ENCODE results near the gene FOXP4. TPM values are rescaled to one million over a fixed set of nuclear protein-coding genes. Genes with fewer than 3 reads are reported as not detected.

The FOXP4 gene
- total and polyA plus RNA-seq, 2 experiments from 2014 or later = 1.1 to 3.9 TPM

GRCh38 chr6:41633056-41633634, 87.0 kb downstream of the FOXP4 start:
- Histone ChIP-seq H3K79me2 (ENCODE audit: insufficient read depth) (no peaks in the 10 kb centered on the region), H3K9me2 (ENCODE audit: insufficient read depth) (no peaks in the 10 kb centered on the region), H3K9me3 (ENCODE audit: low read depth) (no peaks in the 10 kb centered on the region), H3K4me3 (no peak overlapping the region), H3K27ac (no peak overlapping the region), H3F3A (ENCODE audit: insufficient read depth) (no peaks in the 10 kb centered on the region), H4K20me1 (ENCODE audit: insufficient read depth) (no peaks in the 10 kb centered on the region), H3K4me2 (ENCODE audit: unreplicated experiment) (no peak overlapping the region), H3K4me1 (ENCODE audit: insufficient read depth) (peaks cover 5% of the 10 kb centered on the region; the same call in 1 of the 2 replicates), H3K27me3 (replicated peaks; ENCODE audit: insufficient read depth) (peaks cover 44% of the 10 kb centered on the region), H3K36me3 (ENCODE audit: low read depth) (no peaks in the 10 kb centered on the region), H2AFZ (no peak overlapping the region), H3K9ac (no peak overlapping the region)
- WGBS, 2 experiments (ENCODE audit: low coverage in 1 of 2, low lambda C conversion rate in 2 of 2, missing lambda C conversion rate in 2 of 2) = 11 to 15% methylated on average over 2 of the region's 2 CpGs
- no peak for DNase-seq
- in situ Hi-C loops (cut with MboI) = no loop called here
- TF ChIP-seq EZH2 (IDR thresholded peaks at IDR 0.05; ENCODE audit: insufficient read depth, poor library complexity, severe bottlenecking) (no peak), EZH2phosphoT487 (IDR thresholded peaks at IDR 0.05; ENCODE audit: insufficient read depth, low read depth) (no peak)

- no peaks in the 10 kb centered on the region for H3K79me2 ChIP-seq (ENCODE audit: insufficient read depth)
- H3K9ac ChIP-seq = no peak overlapping the region
- no peaks in the 10 kb centered on the region for H3F3A ChIP-seq (ENCODE audit: insufficient read depth)
- H3K4me3 ChIP-seq = no peak overlapping the region
- no peak for TF ChIP-seq EZH2phosphoT487 (IDR thresholded peaks at IDR 0.05; ENCODE audit: insufficient read depth, low read depth)
- TF ChIP-seq EZH2 (IDR thresholded peaks at IDR 0.05; ENCODE audit: insufficient read depth, poor library complexity, severe bottlenecking) = no peak
- in situ Hi-C loops (cut with MboI) = no loop called here
- no peaks in the 10 kb centered on the region for H3K9me2 ChIP-seq (ENCODE audit: insufficient read depth)
- H3K27ac ChIP-seq = no peak overlapping the region
- 44 to 59% methylated on average over 4 of the region's 4 CpGs for WGBS, 2 experiments (ENCODE audit: low coverage in 1 of 2, low lambda C conversion rate in 2 of 2, missing lambda C conversion rate in 2 of 2)
- no peak for DNase-seq
- no peaks in the 10 kb centered on the region for H3K9me3 ChIP-seq (ENCODE audit: low read depth)
- no peak overlapping the region for H2AFZ ChIP-seq
- H4K20me1 ChIP-seq (ENCODE audit: insufficient read depth) = no peaks in the 10 kb centered on the region
- H3K27me3 ChIP-seq (replicated peaks; ENCODE audit: insufficient read depth) = peaks cover 52% of the 10 kb centered on the region
- H3K36me3 ChIP-seq (ENCODE audit: low read depth) = no peaks in the 10 kb centered on the region
- H3K4me2 ChIP-seq (ENCODE audit: unreplicated experiment) = no peak overlapping the region
- peaks cover 5% of the 10 kb centered on the region; the same call in 1 of the 2 replicates for H3K4me1 ChIP-seq (ENCODE audit: insufficient read depth)
These were observed 88.5 kb downstream of the FOXP4 start for GRCh38 chr6:41634657-41635056.

- Histone ChIP-seq H3K27ac (no peak overlapping the region), H2AFZ (no peak overlapping the region), H3K9me3 (ENCODE audit: low read depth) (no peaks in the 10 kb centered on the region), H3K4me2 (ENCODE audit: unreplicated experiment) (no peak overlapping the region), H4K20me1 (ENCODE audit: insufficient read depth) (no peaks in the 10 kb centered on the region), H3K79me2 (ENCODE audit: insufficient read depth) (no peaks in the 10 kb centered on the region), H3F3A (ENCODE audit: insufficient read depth) (no peaks in the 10 kb centered on the region), H3K9me2 (ENCODE audit: insufficient read depth) (no peaks in the 10 kb centered on the region), H3K4me1 (ENCODE audit: insufficient read depth) (peaks cover 5% of the 10 kb centered on the region; the same call in 1 of the 2 replicates), H3K9ac (no peak overlapping the region), H3K27me3 (replicated peaks; ENCODE audit: insufficient read depth) (peaks cover 59% of the 10 kb centered on the region), H3K36me3 (ENCODE audit: low read depth) (no peaks in the 10 kb centered on the region), H3K4me3 (no peak overlapping the region)
- no peak for TF ChIP-seq EZH2phosphoT487 (IDR thresholded peaks at IDR 0.05; ENCODE audit: insufficient read depth, low read depth)
- TF ChIP-seq EZH2 (IDR thresholded peaks at IDR 0.05; ENCODE audit: insufficient read depth, poor library complexity, severe bottlenecking) = no peak
- 80 to 89% methylated on average over 6 of the region's 6 CpGs for WGBS, 2 experiments (ENCODE audit: low coverage in 1 of 2, low lambda C conversion rate in 2 of 2, missing lambda C conversion rate in 2 of 2)
- in situ Hi-C loops (cut with MboI) = no loop called here
- DNase-seq = no peak
These were observed 89.2 kb downstream of the FOXP4 start for GRCh38 chr6:41635365-41635764.

- H3K27me3 ChIP-seq (replicated peaks; ENCODE audit: insufficient read depth) = peaks cover 69% of the 10 kb centered on the region
These were observed 90.6 kb downstream of the FOXP4 start for GRCh38 chr6:41636833-41637193.

More at GRCh38 chr6:41636833-41637193, 90.6 kb downstream of the FOXP4 start:
- TF ChIP-seq EZH2phosphoT487 (IDR thresholded peaks at IDR 0.05; ENCODE audit: insufficient read depth, low read depth) (no peak), EZH2 (IDR thresholded peaks at IDR 0.05; ENCODE audit: insufficient read depth, poor library complexity, severe bottlenecking) (no peak)
- in situ Hi-C loops (cut with MboI) = no loop called here
- H3K9me3 ChIP-seq (ENCODE audit: low read depth) = no peaks in the 10 kb centered on the region
- H2AFZ ChIP-seq = no peak overlapping the region
- peaks cover 5% of the 10 kb centered on the region; the same call in 1 of the 2 replicates for H3K4me1 ChIP-seq (ENCODE audit: insufficient read depth)
- H3K4me3 ChIP-seq = no peak overlapping the region
- H3F3A ChIP-seq (ENCODE audit: insufficient read depth) = no peaks in the 10 kb centered on the region
- no peaks in the 10 kb centered on the region for H3K79me2 ChIP-seq (ENCODE audit: insufficient read depth)
- no peak for DNase-seq
- H3K27ac ChIP-seq = no peak overlapping the region
- H3K9ac ChIP-seq = no peak overlapping the region
- H3K4me2 ChIP-seq (ENCODE audit: unreplicated experiment) = no peak overlapping the region
- H4K20me1 ChIP-seq (ENCODE audit: insufficient read depth) = no peaks in the 10 kb centered on the region
- no peaks in the 10 kb centered on the region for H3K9me2 ChIP-seq (ENCODE audit: insufficient read depth)
- no peaks in the 10 kb centered on the region for H3K36me3 ChIP-seq (ENCODE audit: low read depth)
- 58 to 59% methylated on average over 21 to 31 of the region's 31 CpGs for WGBS, 2 experiments (ENCODE audit: low coverage in 1 of 2, low lambda C conversion rate in 2 of 2, missing lambda C conversion rate in 2 of 2)
